CD4-positive, alpha-beta T cell treated with Interleukin-4 for 1 hour (primary cell): Measurements from ENCODE around the gene KIRREL3.

Source experiments
- DNase-seq, 2 donors: peaks; one replicate each; pipeline ENCODE4 v3.0.0-alpha.2; 2020 to 2022

Gene KIRREL3

GRCh38 chr11:126592496-126593410 is 407.8 kb downstream of the KIRREL3 start:
- DNase-seq, result no peak

DNA sequence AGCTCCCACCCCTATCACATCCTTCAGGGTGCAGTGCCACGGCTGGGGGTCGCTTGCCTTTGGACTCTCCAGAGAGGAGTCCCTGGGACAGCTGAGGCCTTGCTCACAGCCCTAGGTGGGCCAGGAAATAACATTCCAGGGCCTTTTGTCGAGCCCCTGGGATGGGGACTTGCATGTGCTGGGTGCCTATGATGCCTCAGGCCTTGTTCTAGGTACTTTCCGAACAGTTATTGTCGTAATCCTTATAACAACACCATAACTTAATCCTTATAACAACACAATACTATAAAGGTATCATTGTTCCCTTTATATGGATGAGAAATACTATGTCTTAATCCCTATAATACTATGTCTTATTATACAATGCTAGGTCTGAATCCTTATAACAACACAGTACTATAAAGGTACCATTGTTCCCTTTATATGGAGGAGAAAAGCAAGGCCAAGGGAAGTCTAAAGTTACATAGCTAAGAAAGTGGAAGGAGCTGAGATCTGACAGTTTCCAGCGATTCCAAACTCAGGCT is 408.5 kb downstream of the KIRREL3 start:
- DNase-seq, result no peak

- DNase-seq, result no peak
These were observed 411.1 kb downstream of the KIRREL3 start for GRCh38 chr11:126589492-126589803.

DNA sequence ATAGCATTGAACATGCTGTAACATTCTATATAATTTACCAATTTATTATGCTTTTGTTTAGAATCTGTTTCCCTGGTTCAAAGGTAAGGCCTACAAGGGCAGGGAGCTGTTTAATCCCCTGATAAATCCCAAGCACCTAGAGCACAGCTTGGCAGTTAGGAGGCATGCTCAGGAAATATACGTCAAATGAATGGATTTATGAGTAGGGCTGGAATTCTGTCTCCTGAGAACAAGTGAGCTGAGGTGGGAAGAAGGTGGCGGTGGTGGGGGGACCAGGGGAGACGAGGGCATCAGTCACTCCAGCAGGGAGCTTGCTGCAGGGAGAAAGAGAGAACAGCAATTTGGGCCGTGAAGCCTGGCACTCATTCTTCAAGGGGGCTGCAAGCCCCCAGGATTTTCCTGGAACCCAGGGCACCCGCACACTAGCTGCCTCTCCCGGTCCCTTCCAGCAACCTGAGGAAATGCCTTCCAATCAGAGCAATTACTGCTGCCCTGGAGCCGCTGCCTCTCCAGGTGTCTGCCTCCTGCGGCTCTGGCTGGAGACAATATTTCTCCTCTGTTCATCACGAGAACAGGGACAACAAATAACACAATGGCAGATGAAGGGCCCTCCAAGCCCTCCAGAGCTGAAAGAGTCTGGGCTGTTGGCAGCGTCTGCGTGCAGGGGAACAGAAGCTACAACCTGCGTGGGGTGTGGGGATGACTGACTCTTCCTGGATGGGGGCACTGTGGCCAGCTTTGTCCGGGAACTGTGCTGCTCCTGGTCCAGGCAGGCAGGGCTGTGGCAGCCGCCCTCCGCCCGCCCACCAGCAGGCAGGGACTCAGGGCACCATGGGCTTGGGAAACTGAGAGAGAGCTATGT is 411.7 kb downstream of the KIRREL3 start:
- DNase-seq, result no peak

DNA sequence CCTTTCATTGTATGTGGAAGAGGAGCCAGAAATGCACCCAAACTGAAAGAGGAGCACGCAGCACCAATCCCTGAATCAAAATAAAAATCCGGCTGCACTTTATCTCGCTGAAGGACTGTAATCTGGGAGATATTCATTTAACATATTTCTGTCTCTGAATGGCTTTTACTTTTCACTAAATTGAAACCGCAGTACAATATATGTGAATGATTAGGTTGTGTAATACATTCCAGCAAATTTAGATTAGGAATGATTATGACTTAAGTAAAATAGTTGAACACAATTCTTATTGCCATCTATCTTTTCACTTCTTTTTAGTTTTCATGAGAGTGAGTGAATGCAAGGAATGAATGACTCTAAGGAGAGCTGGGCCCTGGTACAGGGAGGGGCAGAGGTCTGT is 413.0 kb downstream of the KIRREL3 start:
- DNase-seq, result no peak

DNA sequence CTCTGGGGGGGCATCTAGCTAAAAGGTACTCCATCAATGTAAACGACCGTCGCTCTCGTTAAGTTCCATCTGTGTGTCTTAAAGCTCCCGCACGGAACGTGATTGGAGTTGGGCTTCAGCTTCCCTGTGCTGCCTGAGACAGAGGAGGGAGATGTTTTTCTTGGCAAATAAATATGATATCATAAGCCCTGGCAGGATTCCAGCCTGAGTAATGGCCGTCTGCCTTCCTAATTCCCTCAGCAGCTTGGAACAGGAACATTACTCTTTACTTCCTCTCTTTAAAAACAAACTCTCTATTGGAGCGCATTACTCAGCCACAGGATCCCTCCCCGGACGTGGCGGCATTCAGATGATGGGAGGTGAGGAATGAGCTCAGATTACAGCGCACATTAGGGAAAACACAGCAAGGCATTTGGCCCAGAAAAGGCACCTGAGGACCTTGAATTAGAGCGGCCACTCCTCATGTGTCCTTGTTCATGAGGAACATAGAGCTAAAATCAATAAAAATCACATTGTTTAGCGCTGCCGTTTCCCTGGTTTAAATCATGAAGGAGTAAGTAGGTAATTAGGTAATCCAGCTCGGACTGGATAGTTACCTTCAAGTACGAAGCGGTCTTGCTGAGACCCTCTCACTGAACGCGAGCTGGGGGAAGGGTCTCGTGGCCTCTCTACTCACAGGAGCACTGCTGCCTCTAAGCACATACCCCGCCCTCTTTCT is 414.6 kb downstream of the KIRREL3 start:
- no peak for DNase-seq

DNA sequence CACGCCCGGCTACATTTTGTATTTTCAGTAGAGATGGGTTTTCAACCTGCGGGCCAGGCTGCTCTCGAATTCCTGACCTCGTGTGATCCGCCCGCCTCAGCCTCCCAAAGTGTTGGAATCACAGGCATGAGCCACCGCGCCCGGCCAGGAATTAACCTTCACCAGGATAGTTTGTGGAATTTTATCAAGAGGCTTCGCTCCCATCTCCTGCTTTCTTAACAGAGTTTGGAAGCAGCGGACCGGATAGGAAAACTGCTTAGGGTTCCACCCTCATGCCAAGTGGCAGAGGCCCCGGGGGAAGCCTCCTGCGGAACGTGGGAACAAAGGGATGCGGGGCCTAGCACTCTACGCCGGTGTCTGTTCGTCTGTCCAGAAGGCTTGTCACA is 415.2 kb downstream of the KIRREL3 start:
- no peak for DNase-seq

DNA sequence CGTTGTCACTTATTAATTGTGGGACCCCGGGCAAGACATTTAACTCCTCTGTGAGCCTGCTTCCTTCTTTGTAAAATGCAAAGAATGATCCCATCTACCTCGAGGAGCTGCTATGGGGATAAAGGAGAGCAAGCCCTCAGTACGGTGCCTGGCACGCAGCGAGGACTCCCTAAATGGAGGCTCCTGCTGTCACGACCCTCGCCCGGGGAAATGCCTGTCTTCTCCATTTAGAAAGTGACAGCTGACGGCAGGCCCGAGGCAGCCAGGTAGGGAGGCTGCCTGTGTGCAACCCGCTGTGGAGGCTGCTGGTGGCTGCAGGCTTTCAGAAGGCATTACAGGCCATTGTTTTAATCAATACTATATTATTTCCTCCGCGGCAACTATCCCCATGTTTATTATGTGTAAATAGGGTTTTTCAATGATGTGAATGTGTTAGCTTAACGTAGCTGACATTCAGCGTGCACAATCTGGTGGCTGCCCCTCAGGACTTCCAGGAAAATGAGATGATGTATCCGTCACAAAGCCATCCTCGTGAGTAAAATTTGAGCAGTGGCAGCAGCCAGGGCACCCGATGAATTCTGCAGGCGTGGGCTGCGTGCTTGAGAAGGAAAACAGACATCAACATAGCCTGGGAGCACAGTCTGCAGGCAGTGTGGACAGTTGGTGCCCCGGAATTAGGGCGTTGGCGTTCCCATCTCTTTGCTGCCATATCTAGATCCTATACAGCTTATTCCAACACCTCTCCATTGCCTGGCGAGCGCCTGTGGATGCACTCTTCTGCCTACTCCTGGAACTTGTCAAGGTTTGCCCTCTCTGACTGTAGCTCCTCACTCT is 416.8 kb downstream of the KIRREL3 start:
- no peak for DNase-seq

GRCh38 chr11:126583101-126583500 is 417.5 kb downstream of the KIRREL3 start:
- no peak for DNase-seq

- no peak for DNase-seq
These were observed 418.5 kb downstream of the KIRREL3 start for GRCh38 chr11:126581871-126582648.

DNA sequence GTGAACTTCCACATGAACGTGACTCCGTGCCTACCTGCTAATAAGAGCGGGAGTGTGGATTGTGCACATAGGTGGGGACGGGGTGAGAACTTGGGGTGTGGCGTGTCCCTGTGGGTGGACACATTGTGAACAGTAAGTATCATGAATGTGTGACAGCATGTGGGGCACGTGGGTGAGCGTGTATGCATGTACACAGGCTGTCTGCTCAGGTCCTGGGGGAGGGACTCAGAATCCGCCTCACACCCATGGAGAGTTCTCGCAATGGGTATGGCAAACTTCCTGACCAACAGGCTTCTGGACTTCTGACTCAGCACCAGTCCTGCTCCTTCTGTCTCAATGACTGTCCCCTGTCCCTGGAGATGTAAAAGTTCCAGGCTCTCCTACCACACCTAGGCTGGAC is 422.1 kb downstream of the KIRREL3 start:
- DNase-seq, result no peak

DNA sequence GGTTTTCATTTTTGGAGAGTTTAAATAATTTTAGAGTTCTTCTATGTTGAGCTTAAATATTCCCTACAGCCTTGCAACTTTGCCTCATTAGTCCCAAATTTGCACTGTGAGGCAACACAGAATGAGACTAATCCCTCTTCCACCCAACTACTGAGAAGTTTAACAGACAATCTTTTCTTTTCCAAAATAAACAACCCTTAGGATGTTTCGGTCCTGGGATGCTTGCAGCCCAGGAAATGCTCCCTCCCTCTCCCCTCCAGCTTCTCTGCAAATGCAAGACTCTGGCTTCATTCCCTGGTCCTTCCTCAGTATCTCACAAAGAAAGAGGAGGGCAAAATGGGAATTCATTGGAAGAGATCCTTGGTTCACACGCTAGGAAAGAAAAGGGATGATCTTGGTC is 422.5 kb downstream of the KIRREL3 start:
- no peak for DNase-seq

DNA sequence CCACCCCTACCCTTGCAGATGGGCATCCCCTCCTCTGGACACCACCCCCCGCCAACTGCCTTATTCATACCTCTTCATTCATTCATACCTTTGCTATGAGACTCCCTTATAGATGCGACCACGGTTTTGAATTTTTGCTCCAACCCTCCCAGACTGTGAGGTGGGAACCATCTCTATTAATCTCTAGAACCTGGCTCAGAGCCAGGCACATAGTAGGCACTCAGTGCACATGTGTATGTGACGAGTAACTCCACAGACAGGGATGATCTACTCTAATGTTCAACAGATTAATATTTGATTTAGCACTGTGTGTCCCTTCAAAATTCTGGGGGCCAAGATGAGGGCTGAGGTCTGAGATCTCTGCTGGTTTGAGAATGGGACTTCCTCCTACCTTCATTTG is 424.7 kb downstream of the KIRREL3 start:
- DNase-seq, result no peak

- DNase-seq, result no peak
These were observed 427.1 kb downstream of the KIRREL3 start for GRCh38 chr11:126573325-126573978.

DNA sequence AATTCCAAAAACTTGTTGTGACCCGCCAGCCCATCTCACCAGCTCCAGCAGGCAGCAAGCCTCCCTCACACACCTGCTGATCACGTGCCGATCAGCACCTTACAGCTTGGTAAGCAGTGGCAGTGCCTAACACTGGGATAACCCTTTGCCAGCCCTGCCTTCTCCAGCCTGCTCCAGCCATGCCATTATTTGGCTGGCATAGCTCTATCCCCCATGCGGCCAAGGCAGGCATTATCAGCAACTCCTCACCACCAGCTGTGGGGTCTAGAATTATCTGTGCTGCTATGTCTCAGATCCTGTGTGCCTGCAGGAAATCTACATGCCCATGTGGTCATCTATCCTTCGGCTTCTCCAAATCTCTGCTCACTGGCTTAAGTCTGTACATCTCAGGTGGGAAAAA is 430.1 kb downstream of the KIRREL3 start:
- no peak for DNase-seq

- DNase-seq, result no peak
These were observed 433.2 kb downstream of the KIRREL3 start for GRCh38 chr11:126567419-126567818.

DNA sequence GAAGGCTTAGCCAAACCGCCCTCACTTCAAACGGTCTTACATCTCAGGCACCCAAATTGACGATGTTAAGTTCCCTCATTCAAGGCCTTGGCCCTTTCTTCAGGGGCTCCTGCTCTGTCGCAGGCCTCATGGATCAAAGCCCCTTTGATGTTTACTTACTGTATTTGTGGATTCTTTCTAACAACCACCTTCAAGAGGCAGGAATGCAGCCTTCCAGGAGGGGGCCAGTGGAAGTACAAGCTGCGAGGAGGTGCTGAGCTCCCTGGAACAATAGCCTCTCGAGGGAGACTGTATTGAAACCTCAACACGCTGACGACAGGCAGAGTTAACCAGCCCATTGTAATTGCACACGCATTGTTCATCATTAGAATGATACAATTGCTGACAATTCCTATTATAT is 436.0 kb downstream of the KIRREL3 start:
- no peak for DNase-seq

- DNase-seq, result no peak
These were observed 439.2 kb downstream of the KIRREL3 start for GRCh38 chr11:126561327-126561893.

- DNase-seq, result no peak
These were observed 440.3 kb downstream of the KIRREL3 start for GRCh38 chr11:126560221-126560620.
